AG08396 (cell line): Measurements from ENCODE around the gene MIF.
A peak's percentile ranks its signal among the peaks of the same experiment; 100 is the strongest.
"Not testable (repeated sequence)": the region's sequence is repeated elsewhere in the genome, so short reads cannot be mapped to it uniquely, and the experiment has no call there.

ENCODE experiments used
- DNase-seq: peaks from one replicate; pipeline ENCODE4 v3.0.0; 2012; ENCODE audit warnings: low spot score, mixed read lengths

The MIF gene

DNA sequence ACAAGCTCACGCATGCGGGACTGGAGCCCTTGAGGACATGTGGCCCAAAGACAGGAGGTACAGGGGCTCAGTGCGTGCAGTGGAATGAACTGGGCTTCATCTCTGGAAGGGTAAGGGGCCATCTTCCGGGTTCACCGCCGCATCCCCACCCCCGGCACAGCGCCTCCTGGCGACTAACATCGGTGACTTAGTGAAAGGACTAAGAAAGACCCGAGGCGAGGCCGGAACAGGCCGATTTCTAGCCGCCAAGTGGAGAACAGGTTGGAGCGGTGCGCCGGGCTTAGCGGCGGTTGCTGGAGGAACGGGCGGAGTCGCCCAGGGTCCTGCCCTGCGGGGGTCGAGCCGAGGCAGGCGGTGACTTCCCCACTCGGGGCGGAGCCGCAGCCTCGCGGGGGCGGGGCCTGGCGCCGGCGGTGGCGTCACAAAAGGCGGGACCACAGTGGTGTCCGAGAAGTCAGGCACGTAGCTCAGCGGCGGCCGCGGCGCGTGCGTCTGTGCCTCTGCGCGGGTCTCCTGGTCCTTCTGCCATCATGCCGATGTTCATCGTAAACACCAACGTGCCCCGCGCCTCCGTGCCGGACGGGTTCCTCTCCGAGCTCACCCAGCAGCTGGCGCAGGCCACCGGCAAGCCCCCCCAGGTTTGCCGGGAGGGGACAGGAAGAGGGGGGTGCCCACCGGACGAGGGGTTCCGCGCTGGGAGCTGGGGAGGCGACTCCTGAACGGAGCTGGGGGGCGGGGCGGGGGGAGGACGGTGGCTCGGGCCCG, at the start of gene MIF:
Gene MIF, plus strand, starts transcription at position 439 of the 765 bp plus-strand sequence. Its CDS starts 92 bp downstream, at position 531.
- peak; percentile 97 for DNase-seq

DNA sequence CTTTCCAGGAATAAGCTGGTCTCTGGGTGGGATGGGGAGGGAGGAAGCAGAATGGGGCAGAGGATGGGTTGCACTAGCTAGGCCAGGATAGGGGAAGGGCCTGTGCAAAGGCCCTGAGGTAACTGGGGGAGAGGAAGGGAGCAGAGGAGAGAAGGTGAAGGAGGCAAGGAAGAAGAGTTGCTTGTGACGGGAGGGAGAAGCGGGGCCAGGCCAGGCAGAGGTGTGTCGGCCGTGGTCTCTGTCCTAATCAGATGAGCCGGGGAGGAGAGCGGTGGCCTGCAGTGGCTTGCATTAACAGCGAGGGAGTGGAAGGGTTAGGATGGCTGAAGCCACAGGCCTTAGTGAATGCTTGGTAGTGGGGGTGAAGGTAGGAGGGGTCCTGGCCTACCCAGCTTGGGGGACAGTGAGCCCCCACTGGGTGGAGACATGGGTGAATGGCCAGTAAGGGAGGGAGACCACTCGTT, 49.4 kb upstream of the MIF start:
- DNase-seq, result no peak

DNA sequence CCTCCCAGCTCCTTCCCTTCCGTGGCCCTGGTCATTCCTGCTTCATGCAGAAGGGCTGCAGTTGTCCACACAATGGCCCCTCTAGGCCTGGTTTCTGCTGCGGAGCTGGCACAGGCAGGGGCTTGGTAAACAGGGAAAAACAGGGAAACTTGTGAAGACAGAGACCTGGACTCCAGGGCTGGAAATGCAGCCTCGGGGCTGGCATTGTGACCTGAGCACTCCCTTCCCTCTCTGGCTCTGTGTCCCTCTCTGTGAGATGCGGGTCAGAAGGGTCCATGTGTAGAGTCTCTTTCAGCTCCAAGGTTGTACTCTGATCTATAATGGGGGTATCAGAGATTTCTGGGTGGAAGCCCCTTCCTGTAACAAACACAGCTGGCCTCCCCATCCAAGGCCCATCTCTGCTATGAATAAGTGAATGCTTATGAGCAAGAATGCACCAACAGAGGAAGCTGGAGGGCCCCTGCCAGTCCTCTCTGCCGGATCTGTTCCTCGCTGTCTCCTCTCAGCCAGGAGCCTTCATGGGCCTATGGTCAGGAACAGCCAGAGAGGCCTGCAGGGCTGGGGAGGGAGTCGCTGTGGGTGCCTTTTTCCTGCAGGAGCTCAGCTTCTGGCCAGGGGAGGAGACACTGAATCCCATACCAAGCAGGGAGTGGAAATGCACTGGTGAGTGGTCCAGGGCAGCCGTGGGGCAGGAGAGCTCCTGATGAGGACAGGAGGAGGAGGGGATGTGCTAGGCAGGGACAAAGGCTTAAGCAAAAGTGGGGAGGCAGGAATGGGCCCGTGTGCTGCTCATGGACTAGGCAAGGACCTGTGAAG, 48.7 kb upstream of the MIF start:
- no peak for DNase-seq

DNA sequence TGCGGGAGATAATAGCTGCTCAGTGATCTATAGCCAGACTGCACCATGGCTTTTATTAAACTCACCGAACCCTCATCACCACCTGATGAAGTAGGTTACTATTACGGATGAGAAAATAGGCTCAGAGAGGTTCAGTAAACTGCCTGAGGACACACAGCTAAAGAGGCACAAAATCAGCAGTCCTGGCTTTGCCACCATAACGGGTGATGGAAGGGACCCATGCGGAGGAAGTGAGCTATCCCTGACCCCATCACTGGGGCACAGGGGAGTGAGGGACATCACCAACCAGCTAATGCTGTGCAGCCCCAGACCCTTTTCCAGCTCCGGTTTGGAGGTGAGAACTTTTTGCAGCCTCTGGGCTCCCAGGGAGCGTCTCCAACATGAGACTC, 48.1 kb upstream of the MIF start:
- no peak for DNase-seq

DNA sequence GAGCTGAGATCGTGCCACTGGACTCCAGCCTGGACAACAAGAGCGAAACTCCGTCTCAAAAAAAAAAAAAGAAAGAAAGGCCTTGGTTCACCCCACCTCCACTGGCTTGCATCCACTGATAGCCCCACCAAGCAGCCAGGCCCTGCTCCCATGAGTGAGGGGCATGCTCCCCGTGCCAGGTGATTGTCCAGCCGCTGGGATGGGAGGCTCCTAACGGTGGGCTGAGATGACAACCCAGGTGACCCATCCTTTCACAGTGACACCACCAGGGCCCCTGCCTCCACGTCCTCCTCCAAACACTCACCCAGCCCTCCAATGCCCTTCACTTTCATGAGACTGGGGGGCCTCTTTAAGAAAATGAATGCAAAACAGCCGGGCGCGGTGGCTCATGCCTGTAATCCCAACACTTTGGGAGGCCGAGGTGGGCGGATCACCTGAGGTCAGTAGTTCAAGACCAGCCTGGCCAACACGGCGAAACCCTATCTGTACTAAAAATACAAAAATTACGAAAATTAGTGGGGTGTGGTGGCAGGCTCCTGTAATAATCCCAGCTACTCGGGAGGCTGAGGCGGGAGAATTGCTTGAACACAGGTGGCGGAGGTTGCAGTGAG, 46.8 kb upstream of the MIF start:
- no peak for DNase-seq

DNA sequence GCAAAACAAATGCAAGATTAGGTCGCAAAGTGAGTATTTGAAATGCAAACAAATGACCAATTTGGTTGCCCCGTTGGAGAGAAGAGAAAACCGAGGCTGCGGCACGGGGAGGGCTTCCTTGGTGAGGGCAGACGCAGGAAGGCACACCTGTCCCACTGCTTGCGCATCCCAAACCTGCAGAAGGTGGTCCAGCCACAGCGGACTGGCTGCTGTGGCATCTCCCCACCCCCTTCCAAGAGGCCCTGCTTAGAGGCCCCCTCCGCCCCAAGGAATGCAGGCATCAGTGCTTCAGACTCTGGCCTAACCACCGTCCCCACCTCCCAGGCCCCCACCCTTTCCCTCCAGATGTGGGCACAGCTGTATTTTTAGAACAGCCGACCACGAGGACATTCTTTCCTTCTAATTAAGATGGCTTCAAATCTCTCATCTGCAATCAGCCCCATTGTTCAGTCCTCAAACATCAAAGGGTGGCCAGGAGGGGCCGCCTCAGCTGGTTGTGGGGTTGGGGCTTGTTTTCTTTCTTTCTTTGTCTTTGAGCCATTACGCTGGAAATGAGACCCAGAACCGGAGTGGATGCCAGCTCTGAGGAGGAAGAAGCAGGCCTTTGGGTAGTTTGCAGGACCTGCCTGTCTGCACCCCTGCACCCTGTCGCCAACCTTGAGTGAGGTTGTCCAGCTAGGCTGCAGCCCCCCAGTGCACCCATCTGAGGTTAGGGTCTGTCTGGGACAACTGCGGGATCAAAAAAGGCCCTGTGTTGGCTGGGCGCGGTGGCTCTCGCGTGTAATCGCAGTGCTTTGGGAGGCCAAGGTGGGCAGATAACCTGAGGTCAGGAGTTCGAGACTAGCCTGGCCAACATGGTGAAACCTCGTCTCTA, 46.0 kb upstream of the MIF start:
- DNase-seq, result no peak

DNA sequence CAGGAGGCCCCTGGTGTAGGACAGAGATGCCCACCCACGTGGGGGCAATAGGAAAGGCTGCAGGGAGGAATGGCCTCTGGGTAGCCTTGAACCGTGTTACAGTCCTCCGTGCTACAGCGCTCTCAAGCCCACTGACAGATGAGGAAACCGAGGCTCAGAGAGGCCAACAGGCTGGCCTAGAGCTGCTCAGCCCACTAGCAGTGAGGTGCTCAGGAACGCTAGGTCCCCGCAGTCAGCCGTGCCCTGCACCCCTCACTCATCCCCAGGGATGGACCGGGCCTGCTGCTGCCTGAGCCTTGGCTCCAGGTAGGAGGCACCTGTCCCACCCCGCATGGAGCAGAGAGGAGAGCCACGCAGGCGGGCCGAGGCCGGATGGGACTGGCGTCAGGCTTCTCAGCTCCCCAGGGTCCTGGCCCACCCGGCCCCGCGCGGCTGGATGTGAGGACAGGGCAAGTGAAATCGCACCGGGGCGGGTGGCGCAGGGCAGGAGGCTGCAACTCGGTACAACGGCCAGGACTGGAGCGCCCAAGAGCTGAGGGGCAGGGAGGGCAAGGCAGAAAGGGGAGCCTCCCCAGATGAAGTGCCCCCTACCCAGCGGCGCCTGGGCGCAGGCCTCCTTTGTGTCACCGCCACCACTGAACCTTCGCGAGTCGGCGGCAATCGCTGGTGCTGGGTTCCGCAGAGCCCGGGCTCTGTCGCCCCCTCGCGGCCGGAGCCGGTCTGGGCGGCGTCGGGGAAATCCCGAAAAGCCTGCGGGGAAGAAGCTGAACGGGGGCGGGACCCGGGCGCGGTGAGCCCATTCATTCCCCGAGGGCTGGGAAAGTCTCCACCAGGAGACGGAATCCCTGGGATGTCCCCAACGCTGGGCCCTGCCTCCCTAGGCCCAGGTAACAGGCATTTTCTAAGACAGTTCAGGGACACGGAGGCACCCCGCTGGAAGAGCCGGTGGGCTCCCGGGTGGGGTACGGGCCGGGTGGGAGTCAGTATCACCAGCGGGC, 44.9 kb upstream of the MIF start:
- peak; percentile 93 for DNase-seq

DNA sequence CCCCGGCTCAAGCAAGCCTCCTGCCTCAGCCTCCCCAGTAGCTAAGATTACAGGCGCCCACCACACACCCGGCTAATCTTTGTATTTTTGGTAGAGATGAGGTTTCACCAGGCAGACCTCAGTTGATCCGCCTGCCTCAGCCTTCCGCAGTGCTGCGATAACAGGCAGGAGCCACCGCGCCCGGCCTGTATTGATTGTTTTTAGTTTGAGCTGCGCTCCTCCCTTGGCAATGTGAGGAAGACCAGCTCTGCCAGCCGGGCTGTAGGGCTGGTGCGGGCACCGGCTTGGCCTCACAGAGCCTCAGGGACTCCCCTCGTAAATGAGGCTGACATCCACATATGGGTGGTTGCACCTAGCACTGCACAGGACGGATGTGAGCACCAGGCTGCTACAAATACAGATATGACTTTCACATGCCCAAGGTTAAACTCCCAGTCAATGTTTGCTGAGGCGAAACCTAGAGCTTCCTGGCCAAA, 44.0 kb upstream of the MIF start:
- no peak for DNase-seq

DNA sequence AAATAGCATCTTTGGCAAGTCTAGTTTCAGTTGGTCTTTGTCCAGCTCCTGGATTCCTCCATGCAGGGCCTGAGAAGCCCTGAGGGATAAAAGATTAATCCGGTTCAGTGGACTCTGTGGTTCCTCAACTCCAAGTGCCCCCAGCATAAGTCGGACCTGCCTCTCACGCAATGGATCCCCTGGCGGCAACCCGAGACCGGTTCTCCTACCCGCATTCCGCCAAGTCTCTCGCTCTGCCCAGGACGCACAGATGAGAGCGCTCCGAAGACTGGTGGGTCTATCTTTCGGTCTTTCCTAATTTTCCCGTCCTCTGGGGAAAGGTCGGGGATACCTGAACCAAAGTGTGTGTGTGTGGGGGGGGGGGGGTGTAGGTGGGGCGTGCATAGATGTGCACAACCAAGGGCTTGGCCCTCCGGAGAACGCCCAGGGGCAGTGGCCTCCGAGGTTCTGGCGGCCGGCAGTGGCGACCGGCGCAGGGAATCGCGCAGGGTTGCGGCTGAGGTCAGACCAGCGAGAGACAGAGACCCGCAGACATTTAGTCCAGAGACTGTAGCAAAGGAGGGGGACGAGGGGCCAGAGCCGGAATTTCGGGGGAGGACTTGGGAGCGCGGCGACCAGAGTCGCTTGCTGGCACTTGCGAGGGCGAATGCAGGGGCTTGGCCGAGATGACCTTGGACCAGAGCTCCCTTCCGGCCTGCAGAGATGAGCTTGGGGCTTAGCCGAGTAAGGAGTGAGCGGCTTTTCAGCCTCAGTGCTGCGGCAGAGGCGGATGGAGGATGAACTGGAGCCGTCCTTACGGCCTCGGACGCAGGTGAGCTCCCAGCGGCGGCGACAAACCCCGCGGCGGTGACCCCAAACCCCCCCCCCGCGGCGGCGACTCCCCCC, 37.2 kb upstream of the MIF start:
- DNase-seq, result peak; percentile 61

DNA sequence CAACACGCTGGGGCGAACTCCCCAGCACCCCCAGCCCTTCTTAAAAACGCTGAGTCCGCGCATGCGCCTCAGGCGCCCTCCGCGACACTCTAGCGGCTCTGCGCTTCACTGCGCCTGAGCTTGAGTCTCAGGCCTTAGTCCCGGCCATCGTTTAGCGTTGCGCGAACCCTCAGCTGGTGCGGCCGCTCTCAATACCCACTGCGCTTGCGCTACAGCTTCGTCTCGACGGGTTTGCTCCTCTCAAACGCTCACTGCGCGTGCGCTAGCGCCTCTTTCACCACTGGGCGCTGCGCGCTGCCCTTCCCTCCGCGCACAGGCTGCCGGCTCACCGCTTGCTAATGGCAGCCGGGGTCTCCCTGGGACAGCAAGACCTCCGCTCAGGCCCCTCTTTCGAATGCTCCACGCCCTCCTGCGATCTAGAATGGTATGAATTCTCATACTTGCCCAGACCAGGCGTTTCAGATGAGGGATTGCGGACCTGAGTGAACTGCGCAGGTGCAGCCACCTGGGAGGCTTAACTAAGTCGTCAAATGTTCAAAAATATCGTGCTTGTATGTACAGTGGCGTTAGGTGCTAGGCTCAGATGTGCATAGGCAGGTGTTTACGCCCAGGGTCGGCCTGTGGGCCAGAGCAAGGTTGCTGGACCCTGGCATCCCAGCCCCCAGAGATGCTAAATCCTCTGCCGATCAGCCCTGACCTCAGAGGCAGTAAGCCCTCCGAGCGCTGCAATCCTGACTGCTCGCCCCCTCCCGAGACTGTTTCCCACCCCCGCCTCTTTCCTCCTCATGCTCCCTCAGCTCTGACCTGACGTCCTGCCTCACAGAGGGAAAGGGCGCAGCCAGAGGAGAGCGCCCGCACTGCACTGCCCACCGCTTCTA, 36.3 kb upstream of the MIF start, which contains the start of gene SLC2A11:
Gene SLC2A11, plus strand, starts transcription at position 270 of the 878 bp plus-strand sequence. Its CDS starts 125 bp downstream, at position 395.
- peak; percentile 99 for DNase-seq

DNA sequence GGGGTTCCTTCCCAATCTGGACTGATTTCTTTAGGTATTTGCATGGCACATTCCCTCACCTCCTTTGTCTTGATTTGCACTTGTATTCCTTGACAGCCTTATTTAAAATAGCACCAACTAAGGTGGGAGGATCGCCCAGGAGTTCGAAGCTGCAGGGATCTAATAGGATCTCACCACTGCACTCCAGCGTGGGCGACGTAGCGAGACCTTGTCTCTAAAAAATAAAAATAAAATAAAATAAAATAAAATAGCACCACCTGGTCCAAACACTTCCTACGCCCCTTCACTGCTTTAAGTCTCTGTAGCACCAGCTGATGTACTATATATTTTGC, 35.7 kb upstream of the MIF start:
- no peak for DNase-seq

DNA sequence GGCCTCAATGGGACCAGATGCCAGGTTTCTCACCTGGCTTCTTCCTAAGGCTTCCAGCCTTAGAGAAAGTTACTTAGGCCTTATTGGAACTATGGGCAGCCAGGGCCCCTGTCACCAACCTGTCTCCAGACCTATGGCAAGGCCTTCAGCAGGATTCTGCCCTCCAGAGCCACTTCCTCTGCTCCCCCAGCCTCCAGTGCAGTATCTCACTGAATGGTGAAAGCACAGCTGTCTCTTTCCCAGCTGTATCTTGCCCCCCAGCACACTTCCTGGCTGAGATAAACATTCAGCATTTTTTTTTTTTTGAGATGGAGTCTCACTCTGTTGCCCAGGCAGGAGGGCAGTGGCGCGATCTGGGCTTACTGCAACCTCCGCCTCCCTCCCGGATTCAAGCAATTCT, 35.0 kb upstream of the MIF start:
- no peak for DNase-seq

DNA sequence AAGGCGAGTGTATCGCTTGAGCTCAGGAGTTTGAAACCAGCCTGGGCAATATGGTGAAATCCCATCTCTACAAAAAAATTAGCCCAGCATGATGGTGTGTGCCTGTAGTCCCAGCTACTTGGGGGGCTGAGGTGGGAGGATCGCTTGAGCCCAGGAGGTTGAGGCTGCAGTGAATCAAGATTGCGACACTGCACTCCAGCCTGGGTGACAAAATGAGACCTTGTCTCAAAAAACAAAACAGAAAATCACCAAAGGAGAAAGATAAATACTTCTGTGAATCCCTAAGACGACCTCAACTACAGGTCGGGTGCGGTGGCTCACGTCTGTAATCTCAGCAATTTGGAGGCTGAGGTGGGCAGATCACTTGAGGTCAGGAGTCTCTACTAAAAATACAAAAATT, 34.0 kb upstream of the MIF start:
- not testable (repeated sequence) for DNase-seq

DNA sequence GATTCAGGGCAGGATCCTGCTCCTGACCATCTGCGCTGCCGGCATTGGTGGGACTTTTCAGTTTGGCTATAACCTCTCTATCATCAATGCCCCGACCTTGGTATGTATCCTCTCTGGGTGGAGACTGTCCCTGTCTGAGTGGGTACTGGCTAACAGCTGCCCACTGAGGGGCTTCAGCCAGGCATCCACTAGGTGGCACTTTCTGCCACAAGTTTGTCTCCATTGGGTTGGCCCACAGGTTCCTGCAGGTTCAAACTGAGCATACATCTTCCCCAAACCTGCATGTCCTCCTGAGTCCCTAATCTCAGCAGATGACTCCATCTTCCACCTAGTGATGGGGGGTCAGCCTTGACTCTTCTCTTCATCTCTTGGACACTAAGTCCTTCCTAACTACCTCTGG, 32.1 kb upstream of the MIF start:
- peak; percentile 50 for DNase-seq

DNA sequence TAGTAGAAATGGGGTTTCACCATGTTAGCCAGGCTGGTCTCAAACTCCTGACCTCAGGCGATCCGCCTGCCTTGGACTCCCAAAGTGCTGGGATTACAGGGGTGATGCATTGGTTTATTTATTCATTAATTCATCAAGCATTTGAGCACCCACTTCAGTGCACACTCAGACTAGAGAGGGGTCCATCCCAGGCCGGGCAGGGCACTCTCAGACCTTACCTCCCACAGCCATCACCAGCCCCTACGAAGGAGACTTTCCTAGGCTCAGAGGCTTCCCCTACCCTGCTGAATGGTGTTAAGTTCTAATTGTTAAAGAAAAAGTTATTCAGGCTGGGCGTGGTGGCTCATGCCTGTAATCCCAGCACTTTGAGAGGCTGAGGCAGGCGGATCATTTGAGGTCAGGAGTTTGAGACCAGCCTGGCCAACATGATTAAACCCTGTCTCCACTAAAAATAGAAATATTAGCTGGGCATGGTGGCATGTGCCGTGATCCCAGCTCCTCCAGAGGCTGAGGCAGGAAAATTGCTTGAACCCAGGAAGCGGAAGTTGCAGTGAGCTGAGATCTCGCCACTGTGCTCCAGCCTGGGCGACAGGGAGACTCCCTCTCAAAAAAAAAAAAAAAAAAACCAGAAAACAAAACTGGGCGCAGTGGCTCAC, 29.6 kb upstream of the MIF start:
- DNase-seq, result not testable (repeated sequence)

DNA sequence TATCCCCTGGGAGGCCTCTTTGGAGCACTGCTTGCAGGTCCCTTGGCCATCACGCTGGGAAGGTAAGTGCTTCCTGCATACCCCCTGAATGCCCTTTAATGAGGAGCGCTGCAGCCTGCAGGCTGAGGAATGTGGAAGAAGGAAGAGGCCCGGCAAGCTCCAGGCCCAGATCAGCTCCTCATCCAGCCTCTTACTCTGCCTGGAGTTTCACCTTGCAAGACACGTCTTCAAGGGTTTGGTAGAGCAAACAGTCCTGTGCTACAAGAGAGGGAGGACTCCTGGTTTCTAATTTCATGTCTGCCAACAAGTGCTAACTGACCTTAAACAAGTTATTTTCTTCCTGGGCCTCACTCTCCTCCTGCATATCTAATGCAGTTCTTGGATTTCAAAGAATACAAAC, 25.6 kb upstream of the MIF start:
- no peak for DNase-seq

DNA sequence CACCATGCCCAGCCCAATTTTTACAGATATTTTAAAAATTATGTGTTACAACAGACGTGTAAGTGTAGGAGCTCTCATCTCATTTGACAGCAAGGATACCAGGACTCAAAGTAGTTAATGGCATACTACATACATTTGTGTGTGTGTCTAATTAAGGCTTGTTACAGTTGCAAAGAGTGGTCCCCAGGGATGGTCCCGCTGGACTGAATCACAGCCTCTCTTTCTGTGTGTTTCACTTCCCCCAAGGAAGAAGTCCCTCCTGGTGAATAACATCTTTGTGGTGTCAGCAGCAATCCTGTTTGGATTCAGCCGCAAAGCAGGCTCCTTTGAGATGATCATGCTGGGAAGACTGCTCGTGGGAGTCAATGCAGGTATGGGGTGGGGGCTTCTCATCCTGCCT, 19.3 kb upstream of the MIF start:
- no peak for DNase-seq

DNA sequence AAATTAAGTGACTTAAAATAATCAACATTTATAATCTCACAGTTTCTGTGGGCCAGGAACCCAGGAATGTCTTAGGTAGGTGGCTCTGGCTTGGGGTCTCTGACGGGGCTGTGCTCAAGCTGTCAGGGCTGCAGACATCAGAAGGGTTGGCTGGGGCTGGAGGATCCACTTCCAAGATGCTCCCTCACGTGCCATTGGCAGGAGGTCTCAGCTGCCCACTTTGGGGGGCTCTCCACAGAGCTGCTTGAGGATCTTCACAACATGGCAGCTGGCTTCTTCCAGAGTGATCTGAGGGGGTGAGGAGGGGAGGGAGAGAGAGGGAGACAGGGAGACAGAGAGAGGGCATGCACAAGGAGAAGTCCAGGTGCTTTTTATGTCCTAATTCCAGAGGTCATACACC, 18.4 kb upstream of the MIF start:
- DNase-seq, result no peak
